Subcutaneous adipose tissue (tissue), 4 donors: ENCODE measurements around the gene ABR. TPM values are rescaled to one million over a fixed set of nuclear protein-coding genes. Genes with fewer than 3 reads are reported as not detected.

Source experiments
- small RNA-seq: library from RNA; depleted of rRNA; stranded (forward); fragments of <200 nt; gene quantifications from one replicate; pipeline ENCODE3, GENCODE V24; 2016
- total RNA-seq, 4 donors: library from RNA; depleted of rRNA; stranded (reverse); fragments of >200 nt; gene quantifications; one replicate each; pipeline ENCODE4 v1.1.0, GENCODE V29; 2016
- TF ChIP-seq, protein P1 (sequence below): fragments of 450-650 bp; IDR thresholded peaks from one replicate; pipeline ENCODE4 v1.5.1; 2016; ENCODE audit warnings: low read depth, mild to moderate bottlenecking, control low read depth, antibody characterized with exemption, moderate library complexity

The ABR gene
- total RNA-seq, 4 donors from 2014 or later = 53.8 to 82.8 (median 70.8) TPM

DNA sequence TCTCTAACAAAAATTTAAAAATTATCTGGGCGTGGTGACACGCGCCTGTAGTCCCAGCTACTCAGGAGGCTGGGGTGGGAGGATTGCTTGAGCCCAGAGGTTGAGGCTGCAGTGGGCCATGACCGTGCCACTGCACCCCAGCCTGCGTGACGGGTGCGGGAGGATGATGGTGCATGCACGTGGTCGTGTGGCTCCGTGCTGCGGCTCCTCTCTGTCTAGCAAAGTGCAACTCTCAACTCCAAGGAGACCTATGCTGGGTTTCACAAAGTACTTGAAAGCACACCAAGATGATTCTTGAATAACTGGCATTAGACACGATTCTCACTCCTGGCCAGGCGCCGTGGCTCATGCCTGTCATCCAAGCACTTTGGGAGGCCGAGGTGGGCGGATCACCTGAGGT is 226.0 kb downstream of the ABR start:
- TF ChIP-seq, protein P1, sequence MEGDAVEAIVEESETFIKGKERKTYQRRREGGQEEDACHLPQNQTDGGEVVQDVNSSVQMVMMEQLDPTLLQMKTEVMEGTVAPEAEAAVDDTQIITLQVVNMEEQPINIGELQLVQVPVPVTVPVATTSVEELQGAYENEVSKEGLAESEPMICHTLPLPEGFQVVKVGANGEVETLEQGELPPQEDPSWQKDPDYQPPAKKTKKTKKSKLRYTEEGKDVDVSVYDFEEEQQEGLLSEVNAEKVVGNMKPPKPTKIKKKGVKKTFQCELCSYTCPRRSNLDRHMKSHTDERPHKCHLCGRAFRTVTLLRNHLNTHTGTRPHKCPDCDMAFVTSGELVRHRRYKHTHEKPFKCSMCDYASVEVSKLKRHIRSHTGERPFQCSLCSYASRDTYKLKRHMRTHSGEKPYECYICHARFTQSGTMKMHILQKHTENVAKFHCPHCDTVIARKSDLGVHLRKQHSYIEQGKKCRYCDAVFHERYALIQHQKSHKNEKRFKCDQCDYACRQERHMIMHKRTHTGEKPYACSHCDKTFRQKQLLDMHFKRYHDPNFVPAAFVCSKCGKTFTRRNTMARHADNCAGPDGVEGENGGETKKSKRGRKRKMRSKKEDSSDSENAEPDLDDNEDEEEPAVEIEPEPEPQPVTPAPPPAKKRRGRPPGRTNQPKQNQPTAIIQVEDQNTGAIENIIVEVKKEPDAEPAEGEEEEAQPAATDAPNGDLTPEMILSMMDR = no peak

Small RNA genes within 50 kb of the gene (small RNA-seq; reads per million reads assigned to genes)
- gene AC016292.2 (not detected), gene MIR3183 (not detected), gene RF00017 (not detected)

Other genes starting within 250 kb of the ABR start
- 10 to 100 TPM in 1 of 4 donors, 1 to 10 TPM in 3; 2.9 to 24.3 (median 7.4) TPM for gene NXN, start 200.2 kb downstream of the ABR start, total RNA-seq
- 10 to 100 TPM in 2 of 4 donors, 1 to 10 TPM in 2; 9.9 to 11.7 (median 10.3) TPM for gene TIMM22, start 182.9 kb downstream of the ABR start, total RNA-seq
- gene BHLHA9, start 90.5 kb upstream of the ABR start, total RNA-seq = not detected
- 100 to 1,000 TPM in 2 of 4 donors, 10 to 100 TPM in 2; 80.1 to 368 (median 102) TPM for gene TRARG1, start 99.7 kb upstream of the ABR start, total RNA-seq
- gene YWHAE, start 220.2 kb upstream of the ABR start, total RNA-seq = 100 to 1,000 TPM; 501 to 781 (median 598) TPM